Measurements from ENCODE around the gene LRRC9. TPM values are rescaled to one million over a fixed set of nuclear protein-coding genes. Genes with fewer than 3 reads are reported as not detected.
"Not testable (repeated sequence)": the region's sequence is repeated elsewhere in the genome, so short reads cannot be mapped to it uniquely, and the experiment has no call there.

The LRRC9 gene
- total RNA-seq, 1 donor from 2014 or later, result 1.3 TPM

GRCh38 chr14:60097974-60098373 is 178.0 kb downstream of the LRRC9 start:
- H3K4me1 Mint-ChIP-seq (ENCODE audit: low read depth, unreplicated experiment), result peaks cover 33% of the 10 kb centered on the region
- no peaks in the 10 kb centered on the region for H3K27me3 Mint-ChIP-seq (ENCODE audit: unreplicated experiment)
- H3K9me3 Mint-ChIP-seq (ENCODE audit: unreplicated experiment), result no peaks in the 10 kb centered on the region
- DNase-seq, result no peak
- peak overlapping the region; percentile 23 for H3K27ac Mint-ChIP-seq (ENCODE audit: unreplicated experiment)
- peaks cover 7% of the 10 kb centered on the region for H3K36me3 Mint-ChIP-seq (ENCODE audit: unreplicated experiment)
- TF ChIP-seq CTCF (IDR thresholded peaks at IDR 0.05; ENCODE audit: partially characterized antibody, unreplicated experiment), result no peak
- H3K4me3 Mint-ChIP-seq (ENCODE audit: unreplicated experiment), result no peak overlapping the region

GRCh38 chr14:60099855-60100254 is 179.9 kb downstream of the LRRC9 start:
- not testable (repeated sequence) for H3K27ac Mint-ChIP-seq (ENCODE audit: unreplicated experiment); H3K36me3 Mint-ChIP-seq (ENCODE audit: unreplicated experiment); H3K27me3 Mint-ChIP-seq (ENCODE audit: unreplicated experiment); DNase-seq; H3K9me3 Mint-ChIP-seq (ENCODE audit: unreplicated experiment); H3K4me3 Mint-ChIP-seq (ENCODE audit: unreplicated experiment)
- H3K4me1 Mint-ChIP-seq (ENCODE audit: low read depth, unreplicated experiment), result peaks cover 21% of the 10 kb centered on the region

GRCh38 chr14:60101786-60102185 is 181.8 kb downstream of the LRRC9 start:
- no peak for TF ChIP-seq CTCF (IDR thresholded peaks at IDR 0.05; ENCODE audit: partially characterized antibody, unreplicated experiment)
- no peaks in the 10 kb centered on the region for H3K9me3 Mint-ChIP-seq (ENCODE audit: unreplicated experiment)
- H3K4me3 Mint-ChIP-seq (ENCODE audit: unreplicated experiment), result no peak overlapping the region
- H3K27me3 Mint-ChIP-seq (ENCODE audit: unreplicated experiment), result no peaks in the 10 kb centered on the region
- peaks cover 9% of the 10 kb centered on the region for H3K4me1 Mint-ChIP-seq (ENCODE audit: low read depth, unreplicated experiment)
- H3K36me3 Mint-ChIP-seq (ENCODE audit: unreplicated experiment), result peaks cover 7% of the 10 kb centered on the region
- DNase-seq, result no peak
- no peak overlapping the region for H3K27ac Mint-ChIP-seq (ENCODE audit: unreplicated experiment)

GRCh38 chr14:60102389-60102788 is 182.4 kb downstream of the LRRC9 start:
- no peaks in the 10 kb centered on the region for H3K9me3 Mint-ChIP-seq (ENCODE audit: unreplicated experiment)
- no peak for DNase-seq
- no peak overlapping the region for H3K27ac Mint-ChIP-seq (ENCODE audit: unreplicated experiment)
- no peaks in the 10 kb centered on the region for H3K27me3 Mint-ChIP-seq (ENCODE audit: unreplicated experiment)
- H3K4me1 Mint-ChIP-seq (ENCODE audit: low read depth, unreplicated experiment), result peaks cover 7% of the 10 kb centered on the region
- H3K4me3 Mint-ChIP-seq (ENCODE audit: unreplicated experiment), result no peak overlapping the region
- TF ChIP-seq CTCF (IDR thresholded peaks at IDR 0.05; ENCODE audit: partially characterized antibody, unreplicated experiment), result no peak
- peaks cover 7% of the 10 kb centered on the region for H3K36me3 Mint-ChIP-seq (ENCODE audit: unreplicated experiment)

GRCh38 chr14:60106339-60106738 is 186.4 kb downstream of the LRRC9 start:
- TF ChIP-seq CTCF (IDR thresholded peaks at IDR 0.05; ENCODE audit: partially characterized antibody, unreplicated experiment), result no peak
- no peaks in the 10 kb centered on the region for H3K27me3 Mint-ChIP-seq (ENCODE audit: unreplicated experiment)
- H3K27ac Mint-ChIP-seq (ENCODE audit: unreplicated experiment), result no peak overlapping the region
- H3K4me1 Mint-ChIP-seq (ENCODE audit: low read depth, unreplicated experiment), result peaks cover 2% of the 10 kb centered on the region
- peaks cover 2% of the 10 kb centered on the region for H3K9me3 Mint-ChIP-seq (ENCODE audit: unreplicated experiment)
- no peak overlapping the region for H3K4me3 Mint-ChIP-seq (ENCODE audit: unreplicated experiment)
- DNase-seq, result no peak
- no peaks in the 10 kb centered on the region for H3K36me3 Mint-ChIP-seq (ENCODE audit: unreplicated experiment)

- peaks cover 2% of the 10 kb centered on the region for H3K9me3 Mint-ChIP-seq (ENCODE audit: unreplicated experiment)
- no peak for DNase-seq
- H3K4me1 Mint-ChIP-seq (ENCODE audit: low read depth, unreplicated experiment), result peaks cover 2% of the 10 kb centered on the region
- H3K36me3 Mint-ChIP-seq (ENCODE audit: unreplicated experiment), result no peaks in the 10 kb centered on the region
- H3K27me3 Mint-ChIP-seq (ENCODE audit: unreplicated experiment), result no peaks in the 10 kb centered on the region
- TF ChIP-seq CTCF (IDR thresholded peaks at IDR 0.05; ENCODE audit: partially characterized antibody, unreplicated experiment), result no peak
- no peak overlapping the region for H3K4me3 Mint-ChIP-seq (ENCODE audit: unreplicated experiment)
- H3K27ac Mint-ChIP-seq (ENCODE audit: unreplicated experiment), result no peak overlapping the region
Observed at GRCh38 chr14:60107477-60107876, 187.5 kb downstream of the LRRC9 start.

Measured in glutamatergic neuron (in vitro differentiated cells).